OCI-M2 (cell line): ENCODE data around the gene GLIS1.

ENCODE experiments used
- DNase-seq: peaks from one replicate; lab custom pipeline; 2025; ENCODE audit not compliant: unreplicated experiment; lab: John Stamatoyannopoulos, UW

GLIS1 gene

DNA sequence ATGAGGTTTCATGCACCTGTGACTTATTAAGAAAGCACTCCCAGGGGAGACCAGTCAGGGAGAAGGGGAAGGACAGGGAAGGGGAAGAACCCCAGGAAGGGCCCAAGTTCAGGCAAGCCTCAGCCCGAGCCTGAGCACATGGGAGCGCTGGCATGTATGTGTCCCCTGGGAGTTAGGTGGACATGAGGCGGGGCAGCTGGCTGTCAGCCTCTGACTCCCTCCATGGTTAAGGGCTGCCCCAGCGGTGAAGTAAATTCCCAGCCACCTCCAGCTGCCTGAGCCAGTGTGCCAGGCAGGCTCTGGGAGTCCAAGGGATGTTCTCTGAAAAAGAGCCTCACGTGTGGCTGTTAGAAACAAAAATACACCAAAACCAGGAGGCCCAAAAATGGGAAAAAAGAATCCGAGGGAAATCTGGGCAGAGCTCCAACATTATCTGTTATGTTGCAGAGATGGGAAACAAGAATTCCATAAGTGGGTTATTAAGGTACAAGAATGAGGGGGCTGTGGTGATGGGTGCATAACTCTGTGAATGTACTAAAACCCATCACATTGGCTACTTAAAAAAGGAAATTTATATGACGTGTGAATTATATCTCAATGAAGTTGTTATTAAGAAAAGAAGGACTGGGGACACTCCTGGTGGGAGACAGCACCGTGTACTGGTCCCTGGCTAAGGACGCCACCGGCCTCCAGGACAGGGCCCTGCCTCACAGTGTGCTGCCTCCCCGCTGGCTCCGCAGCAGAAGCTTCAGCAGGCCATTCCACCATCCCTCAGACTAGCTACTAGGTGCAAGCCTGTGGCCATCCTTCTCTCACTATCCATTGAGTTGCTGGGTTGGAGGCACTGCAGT is 261.1 kb downstream of the GLIS1 start:
- no peak for DNase-seq

DNA sequence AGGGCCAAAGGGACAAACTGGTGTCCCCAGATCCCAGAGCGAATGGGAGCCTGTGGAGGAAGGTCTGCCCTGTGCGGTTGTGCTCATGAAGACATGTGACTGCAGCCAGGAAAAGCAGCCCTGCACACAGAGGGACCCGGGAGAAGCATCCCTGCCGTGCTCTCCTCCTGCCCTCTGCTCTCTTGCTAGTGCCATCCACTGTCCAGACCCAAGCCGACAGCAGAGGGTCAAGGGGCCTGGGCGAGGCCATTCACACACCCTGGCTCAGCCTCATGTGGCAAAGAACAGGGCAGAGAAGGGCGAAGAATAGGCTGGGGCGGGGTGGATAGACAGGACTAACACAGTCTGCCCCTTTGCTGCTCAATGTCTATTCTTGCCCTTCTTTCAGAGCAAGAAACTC is 262.4 kb downstream of the GLIS1 start:
- DNase-seq = no peak

DNA sequence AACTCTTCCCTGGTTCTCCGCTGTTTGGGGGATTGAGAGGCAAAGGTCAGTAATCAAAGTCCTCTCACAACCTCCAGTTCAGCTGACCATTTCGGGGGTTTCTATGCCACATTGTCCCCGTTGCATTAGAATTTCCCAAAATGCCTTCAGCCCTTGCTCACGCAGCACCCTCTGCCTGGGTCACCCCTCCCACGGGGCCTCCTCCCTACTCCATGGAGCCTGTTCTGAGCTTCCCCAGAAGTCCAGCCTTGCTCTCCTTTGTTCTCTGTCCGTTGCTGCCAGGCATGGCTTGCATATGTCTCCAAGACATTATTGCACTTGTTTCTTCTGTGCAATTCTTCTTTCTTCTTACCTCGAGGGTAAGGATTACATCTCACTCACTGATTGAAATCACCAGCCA is 263.3 kb downstream of the GLIS1 start:
- no peak for DNase-seq

DNA sequence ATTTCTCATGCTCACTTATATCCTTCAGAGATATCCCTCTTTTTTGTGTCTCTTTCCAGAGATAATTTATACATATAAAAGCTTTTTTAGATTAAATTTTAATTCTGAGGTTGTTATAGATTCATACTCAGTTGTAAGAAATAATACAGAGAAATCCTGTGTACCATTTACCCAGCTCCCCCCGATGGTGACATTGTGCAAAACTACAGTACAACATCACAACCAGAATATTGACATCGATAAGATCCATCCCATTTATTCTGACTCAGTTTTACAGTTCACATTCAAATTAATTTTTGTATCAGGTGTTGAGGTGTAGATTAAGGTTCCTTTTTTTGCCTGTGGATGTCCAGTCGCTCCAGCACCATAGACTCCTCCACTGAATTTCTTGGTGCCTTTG is 265.5 kb downstream of the GLIS1 start:
- DNase-seq = no peak

GRCh38 chr1:53471000-53471399 is 268.0 kb downstream of the GLIS1 start:
- DNase-seq = no peak

- DNase-seq = no peak
Observed at GRCh38 chr1:53470584-53470983, 268.4 kb downstream of the GLIS1 start.

GRCh38 chr1:53470155-53470554 is 268.8 kb downstream of the GLIS1 start:
- no peak for DNase-seq

DNA sequence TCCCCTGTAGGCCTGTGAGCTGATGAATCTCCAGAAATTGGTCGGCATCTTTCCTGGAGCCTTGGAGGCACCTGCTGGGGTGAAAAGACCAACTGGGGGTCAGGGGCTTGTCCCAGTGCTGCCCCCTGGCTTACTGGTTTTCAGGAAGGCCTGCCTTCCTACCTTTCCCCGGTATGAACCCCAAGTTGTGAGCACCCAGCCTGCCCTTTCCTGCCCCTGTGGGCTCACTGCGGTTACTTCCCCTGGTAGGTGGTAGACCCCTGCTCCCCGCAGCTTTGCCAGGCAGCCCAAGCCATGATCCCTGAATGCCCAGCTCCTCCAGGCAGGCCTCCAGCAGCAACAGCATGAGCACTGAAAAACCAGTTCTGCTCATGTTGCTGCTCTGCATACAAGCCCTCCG is 269.6 kb downstream of the GLIS1 start:
- DNase-seq = no peak

DNA sequence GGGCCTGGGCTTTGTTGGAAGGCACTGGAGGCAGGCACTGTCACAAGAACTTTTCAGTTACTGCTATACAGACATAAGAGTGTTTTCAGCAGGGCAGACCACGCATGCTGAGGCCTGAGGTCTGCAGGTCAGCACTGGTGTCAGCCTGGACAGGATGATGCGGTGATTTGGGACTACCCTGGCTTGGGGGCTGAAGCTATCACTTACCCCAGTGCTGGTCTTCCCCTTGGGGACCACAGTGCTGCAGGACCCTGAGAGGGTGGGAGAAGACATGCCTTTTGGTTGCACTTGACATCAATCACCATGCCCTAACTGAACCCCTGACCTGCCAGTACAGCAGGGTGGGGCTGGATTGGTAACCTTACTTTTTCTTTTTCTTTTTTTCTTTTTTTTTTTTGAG is 270.6 kb downstream of the GLIS1 start:
- DNase-seq = no peak

- DNase-seq = no peak
Observed at GRCh38 chr1:53467391-53467790, 271.6 kb downstream of the GLIS1 start.

GRCh38 chr1:53465023-53465957 is 273.7 kb downstream of the GLIS1 start:
- DNase-seq = no peak

GRCh38 chr1:53463961-53464899 is 274.7 kb downstream of the GLIS1 start:
- DNase-seq = no peak

GRCh38 chr1:53462769-53463501 is 276.0 kb downstream of the GLIS1 start:
- DNase-seq = no peak

DNA sequence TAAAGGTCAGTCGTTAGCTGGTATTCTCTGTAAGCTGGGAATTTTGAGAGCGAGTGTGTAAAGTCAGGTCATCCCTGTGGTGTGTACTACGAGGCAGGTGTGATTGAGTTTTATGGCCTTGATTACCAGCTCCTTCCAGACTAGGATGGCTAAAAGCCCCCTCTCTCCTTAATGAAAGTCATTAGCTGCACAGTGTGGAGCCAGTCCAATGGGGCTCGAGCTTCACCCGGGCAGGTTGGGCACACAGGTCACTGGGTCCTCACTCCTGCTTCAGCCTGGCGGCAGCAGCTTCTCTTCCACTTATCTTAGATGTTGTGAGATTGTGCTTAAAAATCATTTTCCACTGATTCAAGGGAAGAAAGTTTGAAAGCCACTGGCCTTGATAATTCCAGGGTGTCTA is 276.8 kb downstream of the GLIS1 start:
- DNase-seq = no peak

DNA sequence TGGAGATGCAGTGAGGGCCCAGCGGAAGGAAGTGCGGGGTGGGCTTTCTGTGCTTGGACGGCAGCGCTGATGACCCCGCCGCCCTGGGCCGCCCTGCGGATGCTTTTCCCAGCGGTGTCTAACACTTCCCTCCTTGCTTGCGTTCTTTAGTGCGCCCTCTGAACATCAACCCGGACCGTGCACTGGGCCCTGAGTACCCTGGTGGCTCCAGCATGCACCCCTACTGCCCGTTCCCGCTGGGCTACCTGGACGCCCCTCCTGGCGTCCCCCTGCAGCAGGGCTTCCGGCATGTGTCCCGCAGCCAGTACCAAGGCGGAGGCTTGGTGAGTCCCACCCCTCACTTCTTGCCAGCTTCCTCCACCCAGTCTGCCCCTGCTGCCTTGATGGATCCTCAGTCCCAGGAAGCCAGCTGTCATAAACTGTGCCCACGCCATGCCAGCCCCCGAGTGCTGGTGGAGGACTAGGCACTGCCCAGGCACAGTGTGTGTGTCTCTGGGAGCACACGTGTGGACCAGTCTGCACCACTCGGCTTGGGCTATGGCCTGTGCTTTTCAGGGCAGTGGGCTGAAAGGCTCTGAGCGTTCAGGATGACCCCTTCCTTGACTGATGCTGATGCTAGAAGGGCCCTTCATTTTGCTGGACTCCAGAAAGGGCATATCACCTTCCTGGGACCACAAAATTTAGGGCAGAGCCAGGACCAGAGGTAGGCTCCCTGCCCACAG is 277.5 kb downstream of the GLIS1 start:
- DNase-seq = no peak

GRCh38 chr1:53460666-53461322 is 278.2 kb downstream of the GLIS1 start:
- no peak for DNase-seq

DNA sequence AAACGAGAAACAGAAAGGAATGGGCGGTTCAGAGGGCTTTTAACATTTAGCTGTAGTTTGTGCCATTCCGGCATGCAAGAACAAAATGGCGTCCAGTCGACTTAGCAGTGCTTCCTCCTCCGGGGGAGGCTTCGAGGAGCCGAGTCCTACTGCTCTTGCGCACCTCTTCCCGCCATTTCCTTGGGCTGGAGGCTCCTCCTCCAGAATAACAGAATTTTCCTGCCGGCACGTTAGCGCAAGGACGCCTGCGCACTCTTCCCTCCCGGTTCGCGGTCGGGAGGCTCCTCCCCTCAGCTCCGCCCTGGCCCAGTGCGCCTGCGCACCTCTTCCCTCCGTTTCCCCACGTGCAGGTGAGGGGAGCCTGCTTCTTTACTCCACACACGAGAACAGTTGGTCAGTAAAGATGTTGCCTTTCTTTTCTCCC is 278.7 kb downstream of the GLIS1 start:
- DNase-seq = no peak

- no peak for DNase-seq
Observed at GRCh38 chr1:53459321-53460175, 279.4 kb downstream of the GLIS1 start, which contains the start of gene DMRTB1. TSS of gene DMRTB1 (plus strand) at chr1:53459399. CDS start at chr1:53459454, 55 bp downstream.
